ENCODE results near the gene SYCP2L. TPM values are rescaled to one million over a fixed set of nuclear protein-coding genes. Genes with fewer than 3 reads are reported as not detected.
"Not testable (repeated sequence)": the region's sequence is repeated elsewhere in the genome, so short reads cannot be mapped to it uniquely, and the experiment has no call there.

SYCP2L gene
- 0.05 TPM for polyA plus RNA-seq (2013, experiment 1 of 2; ENCODE audit: insufficient read length)
- not detected for polyA plus RNA-seq (2013, experiment 2 of 2; ENCODE audit: insufficient read length)

- DNase-seq = peak; percentile 45
These were observed at the start of gene SYCP2L for GRCh38 chr6:10886691-10887502. SYCP2L (plus strand) TSS chr6:10887052; CDS start chr6:10887127, 75 bp downstream.

- no peak for DNase-seq
These were observed 49.2 kb upstream of the SYCP2L start for GRCh38 chr6:10837622-10837994.

GRCh38 chr6:10837995-10838793 lies 48.7 kb upstream of the SYCP2L start, which contains the start of gene MAK:
MAK (minus strand) TSS chr6:10838539; CDS start chr6:10830648, 7,891 bp downstream.
- DNase-seq = peak; percentile 66

- DNase-seq = no peak
These were observed 48.0 kb upstream of the SYCP2L start for GRCh38 chr6:10838794-10839333.

GRCh38 chr6:10843554-10843953 lies 43.3 kb upstream of the SYCP2L start:
- DNase-seq = no peak

GRCh38 chr6:10847684-10848083 lies 39.2 kb upstream of the SYCP2L start:
- no peak for DNase-seq

- DNase-seq = no peak
These were observed 37.0 kb upstream of the SYCP2L start for GRCh38 chr6:10849901-10850300.

- no peak for DNase-seq
These were observed 36.1 kb upstream of the SYCP2L start for GRCh38 chr6:10850728-10851127.

GRCh38 chr6:10852361-10852960 lies 34.4 kb upstream of the SYCP2L start:
- no peak for DNase-seq

GRCh38 chr6:10853849-10854300 lies 33.0 kb upstream of the SYCP2L start:
- DNase-seq = not testable (repeated sequence)

- DNase-seq = no peak
These were observed 31.8 kb upstream of the SYCP2L start for GRCh38 chr6:10854922-10855632.

- DNase-seq = no peak
These were observed 29.6 kb upstream of the SYCP2L start for GRCh38 chr6:10857259-10857658.

- DNase-seq = no peak
These were observed 25.8 kb upstream of the SYCP2L start for GRCh38 chr6:10861086-10861485.

GRCh38 chr6:10862361-10862760 lies 24.5 kb upstream of the SYCP2L start:
- no peak for DNase-seq

- not testable (repeated sequence) for DNase-seq
These were observed 23.8 kb upstream of the SYCP2L start for GRCh38 chr6:10863031-10863430.

GRCh38 chr6:10866709-10867108 lies 20.1 kb upstream of the SYCP2L start:
- DNase-seq = not testable (repeated sequence)

GRCh38 chr6:10867952-10868351 lies 18.9 kb upstream of the SYCP2L start:
- DNase-seq = no peak

- no peak for DNase-seq
These were observed 13.5 kb upstream of the SYCP2L start for GRCh38 chr6:10873374-10873773.

- DNase-seq = no peak
These were observed 12.6 kb upstream of the SYCP2L start for GRCh38 chr6:10874207-10874606.

- no peak for DNase-seq
These were observed 11.8 kb upstream of the SYCP2L start for GRCh38 chr6:10875026-10875425.

- no peak for DNase-seq
These were observed 9.8 kb upstream of the SYCP2L start for GRCh38 chr6:10877012-10877411.

GRCh38 chr6:10877871-10878270 lies 9.0 kb upstream of the SYCP2L start:
- DNase-seq = no peak
